Erythroblast (primary cell): ENCODE data around the gene CPXM1.

ENCODE experiments used
- GATA1 ChIP-seq: IDR thresholded peaks from 2 replicates; pipeline ENCODE4 v1.6.1; 2011; ENCODE audit warnings: low read depth, mild to moderate bottlenecking, control low read depth, low read length, moderate library complexity
- POLR2A ChIP-seq: IDR thresholded peaks from 2 replicates; pipeline ENCODE4 v1.6.1; 2011; ENCODE audit warnings: mild to moderate bottlenecking, low read length

DNA sequence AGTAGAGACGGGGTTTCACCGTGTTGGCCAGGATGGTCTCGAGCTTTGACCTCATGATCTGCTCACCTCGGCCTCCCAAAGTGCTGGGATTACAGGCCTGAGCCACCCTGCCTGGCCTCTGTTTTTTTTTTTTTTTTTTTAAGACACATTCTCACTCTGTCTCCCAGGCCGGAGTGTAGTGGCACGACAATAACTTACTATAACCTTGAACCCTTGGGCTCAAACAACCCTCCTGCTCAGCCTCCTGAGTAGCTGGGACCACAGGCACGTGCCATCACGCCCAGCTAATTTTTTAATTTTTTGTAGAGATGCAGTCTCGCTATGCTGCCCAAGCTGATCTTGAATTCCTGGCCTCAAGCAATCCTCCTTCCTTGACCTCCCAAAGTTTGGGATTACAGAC is 26.6 kb downstream of the CPXM1 start:
- TF ChIP-seq POLR2A (no peak), GATA1 (no peak)
